A549 treated with CpdA at 1 μM for 4 hours (cell line): ENCODE measurements around the gene NR6A1. TPM values are rescaled to one million over a fixed set of nuclear protein-coding genes. Genes with fewer than 3 reads are reported as not detected.

ENCODE experiments used
- total RNA-seq: library from RNA; stranded (reverse); fragments of 200-300 nt; extraction: Qiagen RNA extraction; gene quantifications from 5 replicates; pipeline ENCODE4 v1.2.3, GENCODE V29; 2022; ENCODE audit warnings: low read depth

NR6A1 gene
- 1.0 to 2.2 TPM (median 1.7 TPM) in 5 replicates for total RNA-seq

GRCh38 chr9:124771021-124771866 lies at the start of gene NR6A1:
TSS of gene NR6A1 (minus strand) at chr9:124771311.

DNA sequence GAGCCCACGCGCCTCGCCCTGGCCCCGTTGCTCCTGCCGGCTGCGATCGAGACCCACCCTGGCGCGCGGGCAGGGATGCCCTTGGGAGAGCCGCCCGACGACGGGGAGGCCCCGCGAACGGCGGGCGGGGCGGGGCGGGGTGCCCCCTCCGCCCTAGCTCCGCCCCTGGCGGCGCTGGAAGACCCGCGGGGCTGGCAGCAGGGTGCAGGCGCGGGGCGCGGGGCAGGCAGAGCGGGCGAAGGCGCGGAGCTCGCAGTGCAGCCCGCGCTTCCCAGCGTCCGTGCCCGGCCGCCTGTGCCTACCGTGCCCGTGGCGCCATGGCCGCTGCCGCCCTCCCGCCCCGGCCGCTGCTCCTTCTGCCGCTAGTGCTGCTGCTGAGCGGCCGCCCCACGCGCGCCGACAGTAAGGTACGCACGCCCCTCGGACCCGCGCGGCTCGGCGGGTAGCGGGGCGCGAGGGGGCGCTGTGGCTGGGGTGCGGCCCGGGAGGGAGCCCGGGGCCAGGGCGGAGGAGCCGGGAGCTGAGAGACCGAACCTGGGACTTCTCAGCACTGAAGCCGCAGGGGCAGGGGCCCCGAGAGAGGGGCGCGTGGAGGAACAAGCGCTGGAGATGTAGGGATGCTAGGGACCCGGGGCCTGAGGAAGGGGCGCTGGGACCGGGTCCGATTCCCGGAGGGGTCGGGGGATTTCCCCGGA lies 6.0 kb upstream of the NR6A1 start, which contains the start of gene OLFML2A:
TSS of gene OLFML2A (plus strand) at position 180 of the 695 bp plus-strand sequence. CDS start at position 318, 138 bp downstream.

GRCh38 chr9:124506931-124507879 lies 263.9 kb downstream of the NR6A1 start, which contains the start of gene NR5A1:
TSS of gene NR5A1 (minus strand) at chr9:124507399. CDS start at chr9:124503395, 4,004 bp downstream.

Other genes starting within 250 kb of the NR6A1 start
- 15.5 to 24.4 TPM (median 18.2 TPM) in 5 replicates for gene OLFML2A, start 5.8 kb upstream of the NR6A1 start, total RNA-seq
- gene WDR38, start 82.1 kb upstream of the NR6A1 start, total RNA-seq, result 0.12 to 0.17 TPM (median 0.14 TPM) in 3 of 5 replicates, not detected in the others
- 2,738 to 3,137 TPM (median 2,853 TPM) in 5 replicates for gene RPL35, start 90.6 kb upstream of the NR6A1 start, total RNA-seq
- 60.1 to 78.6 TPM (median 76.5 TPM) in 5 replicates for gene ARPC5L, start 90.8 kb upstream of the NR6A1 start, total RNA-seq
- gene GOLGA1, start 169.8 kb upstream of the NR6A1 start, total RNA-seq, result 9.7 to 12.3 TPM (median 11.0 TPM) in 5 replicates